Kasumi-1 (cell line): ENCODE data around the gene TMEM106C.
"Not testable (repeated sequence)": the region's sequence is repeated elsewhere in the genome, so short reads cannot be mapped to it uniquely, and the experiment has no call there.

Experiments
- DNase-seq, 2 experiments: peaks; one replicate each; lab custom pipeline; 2025; lab: John Stamatoyannopoulos, UW

TMEM106C gene

GRCh38 chr12:47949441-47950341, 13.7 kb upstream of the TMEM106C start:
- DNase-seq, result peak; percentile 73 to 78

DNA sequence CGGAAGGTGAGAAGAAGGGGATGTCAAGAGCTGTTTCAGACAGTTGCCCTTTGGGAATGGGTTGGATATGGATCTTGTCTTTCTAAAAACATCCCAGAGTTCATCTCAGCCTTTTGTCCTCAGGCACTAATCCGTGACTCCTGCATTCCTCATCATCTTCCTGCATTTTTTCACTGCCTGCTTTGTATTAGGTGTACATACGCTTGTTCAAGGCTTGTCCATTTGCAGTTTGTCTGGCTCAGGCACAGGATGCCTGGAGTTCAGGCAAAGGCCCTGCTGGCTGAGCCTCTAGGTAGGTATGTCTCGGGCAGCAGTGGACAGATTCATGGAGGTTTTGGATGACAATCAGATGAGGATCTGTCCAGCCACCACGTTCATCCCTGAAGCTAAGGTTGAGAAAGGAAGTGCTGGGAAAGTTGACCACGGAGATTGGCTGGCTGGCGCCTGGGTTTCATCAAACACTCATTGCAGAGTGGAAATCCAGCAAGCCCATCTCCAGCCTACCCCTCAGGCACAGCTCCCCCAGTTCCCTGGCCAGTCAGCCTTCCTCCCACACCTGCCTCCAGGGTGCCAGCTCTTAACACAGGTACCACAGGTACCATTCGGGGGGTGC, 12.4 kb upstream of the TMEM106C start:
- DNase-seq, result no peak

GRCh38 chr12:47954058-47954457, 9.3 kb upstream of the TMEM106C start:
- DNase-seq, result no peak

DNA sequence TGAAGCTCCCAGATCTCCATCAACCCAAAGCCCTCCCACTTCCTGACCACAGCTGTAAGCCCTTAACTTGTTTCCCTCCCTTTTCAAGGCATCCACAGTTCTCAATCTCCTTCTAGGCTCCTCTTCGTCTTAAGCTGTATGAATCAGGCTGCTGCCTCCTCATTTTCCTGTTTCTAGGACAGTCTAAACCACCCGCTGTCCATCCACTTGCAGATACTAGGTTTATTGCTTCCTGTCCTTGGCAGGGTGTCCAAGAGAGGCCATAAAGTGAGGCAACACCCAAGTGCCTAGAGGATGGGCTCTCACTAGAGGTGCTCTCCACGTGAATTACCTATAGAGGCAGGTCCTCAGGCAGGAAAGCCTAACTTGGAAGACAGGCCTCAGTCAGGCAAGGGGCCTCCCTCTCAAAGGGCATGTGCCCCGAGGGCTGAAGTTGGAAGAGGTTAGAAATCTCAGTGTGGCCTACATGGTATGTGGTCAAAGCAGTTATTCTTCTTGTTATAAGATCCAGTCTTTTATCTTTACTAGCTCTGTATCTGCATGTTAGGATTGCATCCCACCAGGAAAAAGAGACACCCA, 8.8 kb upstream of the TMEM106C start:
- DNase-seq, result no peak

GRCh38 chr12:47955059-47955458, 8.3 kb upstream of the TMEM106C start:
- no peak for DNase-seq

DNA sequence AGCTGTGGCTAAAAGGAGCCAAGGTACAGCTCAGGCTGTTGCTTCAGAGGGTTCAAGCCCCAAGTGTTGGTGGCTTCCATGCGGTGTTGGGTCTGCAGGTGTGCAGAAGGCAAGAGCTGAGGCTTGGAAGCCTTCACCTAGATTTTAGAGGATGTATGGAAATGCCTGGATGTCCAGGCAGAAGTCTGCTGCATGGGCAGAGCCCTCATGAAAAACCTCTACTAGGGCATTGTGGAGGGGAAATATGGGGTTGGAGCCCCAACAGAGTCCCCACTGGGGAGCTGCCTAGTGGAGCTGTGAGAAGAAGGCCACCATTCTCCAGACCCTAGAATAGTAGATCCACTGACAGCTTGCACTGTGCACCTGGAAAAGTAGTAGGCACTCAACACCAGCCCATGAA, 5.7 kb upstream of the TMEM106C start:
- DNase-seq, result not testable (repeated sequence)

- DNase-seq, result no peak
Measured at GRCh38 chr12:47962198-47962597, 1.2 kb upstream of the TMEM106C start.

- peak; percentile 7 to 18 for DNase-seq
Measured at GRCh38 chr12:47964106-47964728, 821 bp downstream of the TMEM106C start.

DNA sequence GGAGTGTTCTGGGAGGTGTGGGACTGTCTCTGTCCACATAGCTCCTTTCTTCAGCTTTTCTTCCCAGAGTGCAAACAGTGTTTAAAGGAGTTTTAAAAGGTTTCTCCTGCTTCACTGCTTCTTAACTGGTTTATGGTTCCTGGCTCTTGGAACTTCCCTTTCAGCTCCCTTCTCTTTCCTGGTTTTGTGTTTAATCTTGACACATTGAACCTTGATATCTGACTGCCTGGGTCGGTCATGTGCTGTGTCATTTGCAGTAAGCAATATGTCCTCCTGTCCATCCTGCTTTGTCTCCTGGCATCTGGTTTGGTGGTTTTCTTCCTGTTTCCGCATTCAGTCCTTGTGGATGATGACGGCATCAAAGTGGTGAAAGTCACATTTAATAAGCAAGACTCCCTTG, 2.2 kb downstream of the TMEM106C start:
- no peak for DNase-seq

GRCh38 chr12:47967461-47968321, 4.3 kb downstream of the TMEM106C start:
- DNase-seq, result no peak

DNA sequence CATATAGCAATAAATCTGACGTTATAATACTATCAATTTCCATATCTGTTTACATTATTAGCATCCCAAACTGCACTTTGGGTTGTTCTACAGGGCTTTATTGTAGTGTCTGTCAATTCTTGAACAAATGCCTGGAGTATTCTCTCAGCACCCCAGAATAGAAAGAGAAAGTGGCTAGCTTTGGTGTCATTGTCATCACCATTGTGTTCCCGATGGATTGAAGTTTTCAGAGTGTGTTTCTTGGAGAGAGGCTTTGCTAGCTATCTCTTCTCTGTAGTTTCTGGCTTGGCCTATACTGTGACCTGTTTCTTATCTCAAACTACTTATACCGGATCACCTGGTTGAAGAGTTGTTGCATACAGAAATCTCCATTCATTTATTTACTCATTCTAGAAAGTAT, 6.4 kb downstream of the TMEM106C start:
- no peak for DNase-seq

DNA sequence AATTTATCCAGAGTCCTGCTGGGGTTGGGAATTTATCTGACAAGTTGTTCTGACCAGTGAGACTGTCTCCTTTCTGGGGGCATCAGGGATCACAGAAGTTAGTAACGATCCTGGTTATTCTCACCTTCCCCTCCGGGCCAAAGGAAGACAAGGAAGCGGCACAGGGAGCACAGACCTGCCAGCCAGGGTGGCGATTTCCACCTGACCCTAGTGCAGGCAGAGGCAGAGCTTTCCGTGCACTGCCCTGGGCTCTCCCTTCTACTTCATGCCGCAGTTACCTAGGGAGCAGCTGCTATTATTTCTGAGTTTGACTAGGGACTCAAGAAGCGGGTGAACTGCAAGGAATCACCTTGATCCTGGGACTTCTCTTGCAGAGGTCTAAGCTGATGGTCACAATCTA, 7.4 kb downstream of the TMEM106C start:
- no peak for DNase-seq

DNA sequence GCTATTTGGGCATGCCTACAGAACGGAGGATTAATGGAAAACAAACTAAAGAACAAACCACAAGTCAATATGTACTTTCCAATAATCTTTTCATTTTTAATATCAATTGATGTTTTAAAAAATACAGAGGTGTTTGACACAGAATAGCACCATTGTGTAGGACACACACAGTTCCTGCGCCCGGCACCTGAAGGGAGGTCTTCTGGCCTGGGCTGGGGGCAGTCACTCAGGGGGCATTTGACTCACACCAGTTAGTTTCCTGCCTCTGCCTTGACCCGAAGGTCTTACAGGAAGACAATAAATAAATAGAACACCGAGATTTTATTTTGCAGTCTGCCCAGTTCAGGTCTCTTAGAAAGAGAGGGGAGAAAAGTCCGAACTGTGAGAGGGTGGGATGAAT, 9.5 kb downstream of the TMEM106C start:
- no peak for DNase-seq

- no peak for DNase-seq
Measured at GRCh38 chr12:47973870-47974269, 10.5 kb downstream of the TMEM106C start.

DNA sequence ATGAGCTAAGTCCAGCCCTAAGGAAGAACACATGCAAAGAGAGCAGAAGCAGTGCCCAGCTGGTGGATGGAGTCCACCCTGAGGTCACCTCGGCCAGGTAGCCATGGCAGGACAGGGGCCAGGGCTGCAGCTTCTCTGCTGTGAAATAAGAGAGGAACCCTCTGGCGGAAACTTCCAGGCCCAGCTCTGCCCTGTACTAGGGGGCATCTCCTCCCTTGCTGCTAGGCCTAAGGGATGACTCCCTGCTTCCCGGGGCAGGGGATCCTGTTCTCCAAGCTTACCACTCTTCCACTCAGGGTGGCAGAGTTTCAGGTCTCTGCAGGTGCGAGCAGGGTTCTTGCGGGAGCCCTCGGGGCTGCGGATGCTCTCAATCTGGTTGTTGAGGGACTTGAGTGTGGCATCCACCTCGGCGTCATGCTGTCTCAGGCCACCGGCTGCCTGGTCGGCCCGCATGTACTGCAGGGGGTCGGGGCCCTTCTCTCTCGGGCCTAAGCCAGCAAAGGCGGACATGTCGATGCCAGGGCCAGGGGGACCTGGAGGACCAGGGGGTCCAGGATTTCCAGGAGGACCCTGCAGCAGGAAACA, 11.7 kb downstream of the TMEM106C start:
- DNase-seq, result no peak

DNA sequence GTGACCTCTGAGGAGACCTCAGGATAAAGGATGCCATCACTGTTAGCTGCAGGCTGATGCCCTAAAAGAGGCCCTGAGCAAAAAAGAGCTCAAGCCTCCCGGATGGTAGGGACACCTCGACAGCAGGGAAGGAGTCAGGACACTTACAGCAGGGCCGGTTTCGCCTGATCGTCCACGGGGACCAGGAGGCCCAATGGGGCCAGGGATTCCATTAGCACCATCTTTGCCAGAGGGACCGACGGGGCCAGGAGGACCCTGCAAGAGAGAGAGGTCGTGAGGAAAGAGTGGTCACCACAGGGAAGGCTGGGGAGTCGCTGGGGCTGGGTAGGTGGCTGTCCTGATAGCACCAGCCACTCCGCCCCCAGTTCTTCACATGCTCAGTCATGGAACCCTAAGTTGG, 12.4 kb downstream of the TMEM106C start:
- no peak for DNase-seq

DNA sequence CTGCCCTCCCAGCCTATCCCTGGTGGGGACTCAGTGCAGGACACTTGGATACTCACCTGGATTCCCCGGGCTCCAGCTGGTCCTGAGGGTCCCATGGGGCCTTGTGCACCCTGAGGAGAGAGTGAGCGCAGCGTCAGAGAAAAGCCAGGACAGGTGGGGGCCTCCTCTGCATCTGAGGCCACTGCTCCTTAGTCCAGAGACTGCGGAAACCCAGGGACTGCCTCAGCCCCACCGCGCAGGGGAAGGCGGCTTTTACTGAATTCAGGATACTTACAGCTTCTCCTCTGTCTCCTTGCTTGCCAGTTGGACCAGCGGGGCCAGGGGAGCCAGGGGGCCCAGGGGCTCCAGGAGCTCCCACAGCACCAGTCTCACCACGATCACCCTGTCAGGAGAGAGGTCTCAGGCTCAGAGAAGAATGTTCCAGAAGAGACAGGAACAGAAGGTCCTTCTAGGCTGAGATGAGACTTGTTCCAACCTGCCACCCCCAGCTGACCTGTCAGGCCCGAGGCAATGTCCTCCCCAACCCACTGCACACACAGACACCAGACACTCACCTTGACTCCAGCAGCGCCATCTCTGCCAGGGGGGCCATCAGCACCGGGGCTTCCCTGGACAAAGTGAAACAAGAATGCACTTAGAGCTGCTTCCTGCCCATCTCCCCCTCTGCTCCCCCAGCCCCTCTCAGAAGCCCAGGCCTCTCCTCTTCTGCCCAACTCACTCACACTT, 13.8 kb downstream of the TMEM106C start:
- no peak for DNase-seq

DNA sequence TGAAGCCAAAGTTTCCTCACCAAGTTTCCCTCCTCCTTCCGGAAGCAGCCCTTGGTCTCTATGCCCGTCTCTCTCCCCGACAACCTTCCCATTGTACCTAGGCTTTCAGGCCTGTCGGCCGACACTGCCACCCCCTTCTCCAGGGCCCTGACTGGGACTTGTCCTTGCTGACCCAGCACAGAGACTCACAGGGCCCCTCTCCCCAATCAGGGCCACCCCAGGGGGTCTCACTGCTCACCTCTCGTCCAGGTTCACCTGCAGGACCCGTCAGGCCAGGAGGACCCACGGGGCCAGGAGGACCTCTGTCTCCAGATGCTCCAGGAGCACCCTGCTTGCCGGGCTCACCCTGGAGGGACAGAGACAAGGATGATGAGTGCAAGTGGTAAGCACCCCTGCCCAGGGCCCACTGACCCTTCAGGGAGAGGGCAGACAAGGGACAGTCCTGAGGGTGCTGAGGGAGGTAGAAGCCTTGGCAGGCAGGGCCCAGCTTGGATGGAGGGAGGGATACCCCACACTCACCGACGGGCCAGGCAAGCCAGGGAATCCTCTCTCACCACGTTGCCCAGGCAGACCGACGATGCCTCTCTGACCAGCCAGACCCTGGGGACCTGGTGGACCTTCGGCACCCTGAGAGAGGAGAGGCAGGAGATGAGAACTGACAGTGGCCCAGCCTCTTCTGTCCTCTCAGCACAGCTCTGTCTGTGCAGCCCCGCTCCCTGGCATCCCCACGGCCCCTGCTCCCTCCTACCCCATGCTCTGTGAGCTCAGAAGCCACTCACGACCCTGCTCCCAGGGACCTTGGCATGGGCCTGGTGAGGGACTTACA, 14.6 kb downstream of the TMEM106C start:
- DNase-seq, result no peak

GRCh38 chr12:47978598-47978873, 15.1 kb downstream of the TMEM106C start:
- no peak for DNase-seq

GRCh38 chr12:47979166-47979565, 15.8 kb downstream of the TMEM106C start:
- no peak for DNase-seq
